ENCODE results near the gene SEPTIN10.

DNA sequence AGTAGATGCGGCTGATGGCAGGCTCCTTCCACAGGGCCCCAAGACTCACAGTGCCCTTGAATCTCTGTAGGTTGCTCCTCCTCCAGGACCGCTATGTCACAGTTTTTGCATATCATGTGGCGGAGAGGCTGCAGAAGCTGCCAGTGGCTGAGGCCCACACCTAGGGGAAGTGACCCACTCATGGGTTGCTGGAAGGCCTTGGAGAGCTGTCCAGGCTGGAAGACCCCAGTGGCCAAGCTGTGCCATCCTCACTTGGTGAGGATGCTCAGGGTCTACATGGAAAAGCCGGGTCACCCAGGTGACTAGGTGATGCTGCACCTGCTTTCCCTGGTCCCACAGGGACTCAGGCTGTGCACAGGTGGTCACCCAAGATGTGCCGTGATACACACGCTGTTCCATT, 90.6 kb downstream of the SEPTIN10 start:
- TF ChIP-seq, protein P1, sequence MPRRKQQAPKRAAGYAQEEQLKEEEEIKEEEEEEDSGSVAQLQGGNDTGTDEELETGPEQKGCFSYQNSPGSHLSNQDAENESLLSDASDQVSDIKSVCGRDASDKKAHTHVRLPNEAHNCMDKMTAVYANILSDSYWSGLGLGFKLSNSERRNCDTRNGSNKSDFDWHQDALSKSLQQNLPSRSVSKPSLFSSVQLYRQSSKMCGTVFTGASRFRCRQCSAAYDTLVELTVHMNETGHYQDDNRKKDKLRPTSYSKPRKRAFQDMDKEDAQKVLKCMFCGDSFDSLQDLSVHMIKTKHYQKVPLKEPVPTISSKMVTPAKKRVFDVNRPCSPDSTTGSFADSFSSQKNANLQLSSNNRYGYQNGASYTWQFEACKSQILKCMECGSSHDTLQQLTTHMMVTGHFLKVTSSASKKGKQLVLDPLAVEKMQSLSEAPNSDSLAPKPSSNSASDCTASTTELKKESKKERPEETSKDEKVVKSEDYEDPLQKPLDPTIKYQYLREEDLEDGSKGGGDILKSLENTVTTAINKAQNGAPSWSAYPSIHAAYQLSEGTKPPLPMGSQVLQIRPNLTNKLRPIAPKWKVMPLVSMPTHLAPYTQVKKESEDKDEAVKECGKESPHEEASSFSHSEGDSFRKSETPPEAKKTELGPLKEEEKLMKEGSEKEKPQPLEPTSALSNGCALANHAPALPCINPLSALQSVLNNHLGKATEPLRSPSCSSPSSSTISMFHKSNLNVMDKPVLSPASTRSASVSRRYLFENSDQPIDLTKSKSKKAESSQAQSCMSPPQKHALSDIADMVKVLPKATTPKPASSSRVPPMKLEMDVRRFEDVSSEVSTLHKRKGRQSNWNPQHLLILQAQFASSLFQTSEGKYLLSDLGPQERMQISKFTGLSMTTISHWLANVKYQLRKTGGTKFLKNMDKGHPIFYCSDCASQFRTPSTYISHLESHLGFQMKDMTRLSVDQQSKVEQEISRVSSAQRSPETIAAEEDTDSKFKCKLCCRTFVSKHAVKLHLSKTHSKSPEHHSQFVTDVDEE (CRISPR knock-in tag; IDR thresholded peaks at IDR 0.05): no peak
- no peak for TF ChIP-seq PPARA (CRISPR knock-in tag; IDR thresholded peaks at IDR 0.05; ENCODE audit: borderline replicate concordance)
- no peak for TF ChIP-seq ZNF565 (CRISPR knock-in tag; conservative IDR thresholded peaks at IDR 0.05; ENCODE audit: low read depth)
- no peak for TF ChIP-seq CSDC2 (CRISPR knock-in tag; IDR thresholded peaks at IDR 0.05)
- TF ChIP-seq ESRRG (CRISPR knock-in tag; IDR thresholded peaks at IDR 0.05): no peak
